Measurements from ENCODE around the gene GLIPR2.

Gene GLIPR2

GRCh38 chr9:36211510-36211909 lies 75.0 kb downstream of the GLIPR2 start:
- no peak for TF ChIP-seq CREB1 (IDR thresholded peaks at IDR 0.05; ENCODE audit: low read depth)
- TF ChIP-seq MAX (IDR thresholded peaks at IDR 0.05): no peak

GRCh38 chr9:36213387-36213786 lies 76.9 kb downstream of the GLIPR2 start:
- TF ChIP-seq FOXM1 (IDR thresholded peaks at IDR 0.05; ENCODE audit: borderline replicate concordance, low read depth) (no peak), CREB1 (IDR thresholded peaks at IDR 0.05; ENCODE audit: low read depth) (no peak), TEAD4 (IDR thresholded peaks at IDR 0.05) (no peak), EGR1 (IDR thresholded peaks at IDR 0.05) (no peak), ZBTB7A (IDR thresholded peaks at IDR 0.05; ENCODE audit: low read depth) (no peak), CEBPB (IDR thresholded peaks at IDR 0.05) (no peak), YY1 (IDR thresholded peaks at IDR 0.05; ENCODE audit: low read depth) (no peak)
